HG03354 (cell line): Measurements from ENCODE around the gene GINS3.

Source experiments
- ATAC-seq: cut with Tn5 transposase; IDR thresholded peaks from one replicate; pipeline ENCODE4 v1.9.1; 2021; ENCODE audit warnings: mild to moderate bottlenecking; ENCODE audit not compliant: unreplicated experiment, poor library complexity, severe bottlenecking

The GINS3 gene

DNA sequence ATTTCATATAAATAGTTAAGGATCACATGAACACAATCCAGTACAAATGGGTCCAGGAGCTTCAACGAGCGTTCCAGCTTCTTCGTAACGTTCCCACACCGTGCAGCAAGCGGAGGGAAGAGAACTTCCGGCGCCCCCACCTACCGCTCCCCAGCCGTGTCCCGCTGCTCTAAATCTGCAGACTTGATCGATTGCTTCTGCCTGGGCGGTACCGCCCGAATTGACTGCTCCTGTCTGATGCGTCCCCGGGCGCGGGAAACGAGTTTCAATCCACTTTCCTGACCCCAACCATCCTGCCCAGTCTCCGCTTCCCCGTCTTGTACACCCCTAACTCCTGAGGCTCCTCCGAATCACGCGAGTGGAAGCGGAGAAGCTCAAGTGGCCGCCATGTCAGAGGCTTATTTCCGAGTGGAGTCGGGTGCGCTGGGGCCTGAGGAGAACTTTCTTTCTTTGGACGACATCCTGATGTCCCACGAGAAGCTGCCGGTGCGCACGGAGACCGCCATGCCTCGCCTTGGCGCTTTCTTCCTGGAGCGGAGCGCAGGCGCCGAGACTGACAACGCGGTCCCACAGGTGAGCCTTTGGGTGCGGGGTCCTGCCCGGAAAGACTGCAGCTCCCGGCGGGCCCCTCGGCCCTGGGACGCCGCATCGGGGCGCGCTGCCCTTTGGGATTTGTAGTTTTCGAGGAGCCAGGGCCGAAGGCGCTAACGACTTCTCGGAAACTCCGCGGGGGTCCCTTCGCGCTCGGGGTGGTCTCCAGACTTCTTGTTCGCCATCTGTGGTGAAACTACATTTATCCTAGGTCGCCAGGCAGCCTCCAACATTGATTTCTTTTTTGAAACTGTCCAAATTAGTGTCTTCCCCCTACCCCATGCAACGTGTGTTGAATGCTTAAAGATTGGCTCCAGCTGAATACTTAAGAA, at the start of gene GINS3:
TSS of gene GINS3 (plus strand) at position 257 of the 923 bp plus-strand sequence. CDS start at position 388, 131 bp downstream.
- peak; percentile 96 for ATAC-seq

DNA sequence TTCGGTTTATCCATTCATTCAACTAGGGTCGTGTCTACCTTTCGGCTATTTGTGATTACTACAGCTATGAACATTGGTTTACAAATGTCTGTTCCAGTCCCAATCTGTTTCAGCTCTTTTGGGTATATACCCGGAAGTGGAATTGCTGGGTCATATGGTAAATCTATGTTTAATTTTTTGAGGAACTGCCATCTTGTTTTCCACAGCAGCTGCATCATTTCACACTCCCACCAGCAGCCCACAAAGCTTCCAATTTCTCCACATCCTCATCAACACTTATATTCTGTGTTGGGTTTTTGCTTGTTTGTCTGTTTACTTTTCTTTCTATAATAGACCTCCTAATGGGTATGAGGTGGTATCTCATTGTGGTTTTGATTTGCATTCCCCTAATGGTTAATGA, 48.7 kb upstream of the GINS3 start:
- ATAC-seq, result no peak

DNA sequence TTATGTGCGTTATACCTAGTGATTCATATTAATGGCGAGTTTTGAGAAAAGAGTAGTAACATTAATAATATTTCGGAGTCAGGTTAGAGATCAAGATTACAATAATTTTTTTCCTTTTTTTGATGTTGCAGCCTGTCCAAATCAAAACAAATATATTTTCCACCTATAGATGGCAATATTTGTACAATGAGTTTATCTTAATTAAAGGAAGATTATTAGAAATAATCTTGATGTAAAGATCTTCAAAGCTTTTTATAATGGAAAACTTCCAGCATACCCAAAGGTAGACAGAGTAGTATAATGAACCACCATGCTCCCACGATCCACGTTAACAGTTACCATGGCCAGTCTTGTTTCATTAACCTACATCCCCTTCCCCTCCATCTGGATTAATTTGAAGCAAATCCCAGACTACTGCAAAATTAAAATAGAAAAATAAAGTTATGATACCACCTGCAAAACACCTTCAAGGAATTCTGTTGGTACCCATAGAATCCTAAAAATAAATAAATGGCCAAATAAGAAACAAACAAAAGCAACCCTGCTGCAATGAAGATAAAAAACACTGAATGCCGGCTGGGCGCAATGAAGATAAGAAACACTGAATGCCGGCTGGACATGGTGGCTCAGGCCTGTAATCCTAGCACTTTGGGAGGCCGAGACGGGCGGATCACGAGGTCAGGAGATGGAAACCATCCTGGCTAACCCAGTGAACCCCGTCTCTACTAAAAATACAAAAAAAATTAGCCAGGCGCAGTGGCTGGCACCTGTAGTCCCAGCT, 46.5 kb upstream of the GINS3 start:
- no peak for ATAC-seq

GRCh38 chr16:58346831-58347371, 45.4 kb upstream of the GINS3 start:
- ATAC-seq, result no peak

DNA sequence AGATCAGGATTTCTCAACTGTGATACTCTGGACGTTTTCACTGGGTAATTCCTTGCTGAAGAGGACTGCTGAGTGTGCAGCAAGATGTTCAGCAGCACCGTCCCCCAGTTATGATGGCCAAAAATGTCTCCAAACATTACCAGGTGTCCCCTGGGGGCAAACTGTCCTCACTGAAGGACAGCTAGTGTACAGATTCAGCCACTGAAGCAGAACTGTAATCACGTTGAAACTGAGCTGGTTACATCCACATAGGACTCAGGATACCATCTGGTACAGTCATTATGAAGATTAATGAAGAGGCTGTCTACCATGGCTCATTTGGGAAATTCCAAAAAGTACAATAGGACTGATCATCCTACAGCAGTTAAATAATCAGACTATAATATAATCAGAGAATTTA, 43.3 kb upstream of the GINS3 start:
- ATAC-seq, result no peak

DNA sequence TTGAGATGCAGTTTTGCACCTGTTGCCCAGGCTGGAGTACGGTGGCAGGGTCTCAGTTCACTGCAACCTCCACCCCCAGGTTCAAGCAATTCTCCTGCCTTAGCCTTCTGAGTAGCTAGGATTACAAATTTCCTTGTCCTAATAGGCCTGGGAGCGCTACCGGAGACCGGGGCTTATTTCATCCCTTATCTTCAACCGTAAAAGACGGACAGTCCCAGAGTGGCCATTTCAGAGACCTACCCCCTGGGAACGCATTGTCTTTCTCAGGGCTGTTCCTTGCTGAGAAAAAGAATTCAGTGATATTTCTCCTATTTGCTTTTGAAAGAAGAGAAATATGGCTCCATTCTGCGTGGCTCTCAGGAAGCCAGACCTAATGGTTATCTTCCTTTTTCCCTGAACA, 39.6 kb upstream of the GINS3 start:
- ATAC-seq, result no peak

GRCh38 chr16:58360041-58360634, 32.1 kb upstream of the GINS3 start:
- no peak for ATAC-seq

DNA sequence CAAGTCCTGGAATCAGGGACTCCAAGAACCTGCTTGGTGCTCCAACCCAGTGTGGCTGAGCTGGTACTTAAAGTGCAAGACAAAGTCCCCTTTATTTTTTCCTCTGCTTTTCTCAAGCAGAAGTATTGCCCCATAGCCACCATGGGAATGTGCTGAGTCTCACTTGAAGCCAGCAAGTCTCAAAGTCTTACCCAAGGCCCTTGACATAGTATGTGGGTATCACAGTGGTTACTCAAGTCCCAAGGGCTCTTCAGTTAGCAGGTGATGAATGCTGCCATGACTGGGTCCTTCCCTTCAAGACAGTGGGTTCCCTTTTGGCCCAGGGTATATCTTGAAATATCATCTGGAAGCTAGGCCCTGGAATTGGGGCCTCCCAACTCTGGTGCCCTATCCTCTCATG, 30.5 kb upstream of the GINS3 start:
- ATAC-seq, result no peak

DNA sequence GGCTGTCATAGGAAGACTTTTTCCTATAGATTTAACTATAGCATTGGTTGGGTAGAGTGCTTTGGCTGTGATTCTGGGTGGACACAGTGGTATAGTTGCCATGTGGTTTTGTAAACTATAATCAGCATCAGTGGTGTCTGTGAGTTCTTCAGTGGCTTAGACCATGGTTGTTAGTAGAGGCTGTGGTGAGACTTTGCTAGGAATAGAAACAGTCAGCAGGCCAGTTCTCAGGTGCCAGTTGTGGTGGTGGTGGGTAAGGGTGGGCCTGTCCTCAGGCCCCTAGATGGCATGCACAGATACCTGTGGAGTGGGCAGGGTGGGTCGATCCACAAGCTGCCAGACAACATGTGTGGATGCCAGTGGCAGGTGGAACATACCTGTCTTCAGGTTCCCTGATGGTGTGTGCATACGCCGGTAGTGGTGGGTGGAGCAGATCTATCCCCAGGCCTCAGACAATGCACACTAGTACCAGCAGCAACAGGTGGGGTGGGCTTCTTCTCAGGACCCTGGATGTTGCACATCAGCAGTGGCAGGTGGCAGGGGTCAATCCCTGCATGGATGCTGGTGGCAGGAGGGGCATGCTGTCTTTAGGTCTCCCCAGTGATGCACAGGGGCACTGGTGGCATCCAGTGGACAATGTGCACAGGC, 28.4 kb upstream of the GINS3 start:
- ATAC-seq, result no peak

GRCh38 chr16:58365623-58366022, 26.6 kb upstream of the GINS3 start:
- ATAC-seq, result no peak

DNA sequence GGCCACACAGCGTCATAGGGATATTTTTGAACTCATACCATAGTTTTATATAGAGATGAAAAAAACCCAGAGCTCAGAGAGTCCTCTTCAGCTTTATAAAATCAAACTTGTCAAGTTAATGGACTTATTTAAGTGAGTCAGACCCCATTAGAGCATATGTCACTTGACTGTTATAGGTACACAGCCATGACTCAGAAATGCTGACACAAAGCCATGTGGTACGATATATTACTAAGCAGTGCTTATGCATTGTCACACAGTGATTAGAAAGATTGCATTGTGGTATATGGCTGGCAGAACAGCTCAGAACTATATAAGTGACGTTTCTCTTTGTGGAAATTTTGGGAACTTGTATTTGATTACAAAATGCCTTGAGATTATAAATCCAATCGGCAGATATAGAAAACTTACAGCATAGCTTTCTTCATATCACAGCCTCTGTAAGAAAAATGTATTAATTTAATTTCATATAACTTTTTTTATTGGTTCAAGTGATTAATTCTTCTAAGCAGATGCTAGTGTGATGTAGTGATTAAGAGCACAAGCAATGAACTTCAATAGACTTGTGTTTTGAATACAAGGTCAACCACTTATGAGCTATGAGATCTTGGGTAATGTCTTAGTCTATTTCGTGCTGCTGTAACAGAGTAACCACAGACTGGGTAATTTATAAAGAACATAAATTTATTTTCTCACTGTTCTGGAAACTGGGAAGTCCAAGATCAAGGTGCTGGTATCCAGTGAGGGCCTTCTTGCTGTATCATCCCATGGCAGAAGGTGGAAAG, 25.8 kb upstream of the GINS3 start:
- ATAC-seq, result no peak

DNA sequence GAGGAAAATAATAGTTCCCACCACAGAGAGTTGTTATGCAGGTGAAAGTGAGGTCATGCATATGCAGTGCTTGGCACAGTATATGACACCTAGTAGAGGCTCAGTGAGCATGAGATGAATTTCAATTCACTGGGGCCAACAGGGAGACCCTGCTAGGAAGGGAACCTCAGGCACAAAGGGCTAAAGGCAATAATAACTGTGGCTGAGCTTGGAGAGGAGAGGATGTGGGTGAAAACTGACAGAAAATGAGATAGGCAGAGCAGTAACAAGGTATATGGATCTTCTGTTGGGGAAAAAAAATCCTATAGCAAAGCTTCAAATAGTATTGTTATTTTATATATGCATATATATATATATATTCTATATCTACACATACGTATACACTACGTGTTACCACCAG, 25.0 kb upstream of the GINS3 start:
- ATAC-seq, result no peak

- ATAC-seq, result no peak
Observed at GRCh38 chr16:58371841-58372240, 20.4 kb upstream of the GINS3 start.

DNA sequence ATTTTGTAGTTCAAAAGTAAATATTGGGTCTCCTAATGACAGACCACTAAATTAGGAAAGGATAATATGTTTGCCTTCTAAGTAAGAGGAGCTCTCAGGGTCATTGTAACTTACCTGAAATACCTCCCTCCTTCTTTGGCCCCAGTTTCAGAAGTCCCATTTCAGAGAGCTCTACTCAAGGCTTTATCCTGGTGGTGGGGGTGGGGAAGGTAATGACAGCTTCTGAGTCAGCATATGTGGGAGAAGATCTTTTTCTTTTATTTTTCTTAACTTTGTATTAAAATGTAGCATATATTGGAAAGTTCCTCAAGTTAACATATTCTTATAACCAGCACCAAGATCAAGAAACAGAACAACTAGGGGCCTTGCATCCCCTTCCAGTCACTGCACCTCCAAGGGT, 16.9 kb upstream of the GINS3 start:
- ATAC-seq, result no peak

GRCh38 chr16:58377932-58378331, 14.3 kb upstream of the GINS3 start:
- no peak for ATAC-seq

DNA sequence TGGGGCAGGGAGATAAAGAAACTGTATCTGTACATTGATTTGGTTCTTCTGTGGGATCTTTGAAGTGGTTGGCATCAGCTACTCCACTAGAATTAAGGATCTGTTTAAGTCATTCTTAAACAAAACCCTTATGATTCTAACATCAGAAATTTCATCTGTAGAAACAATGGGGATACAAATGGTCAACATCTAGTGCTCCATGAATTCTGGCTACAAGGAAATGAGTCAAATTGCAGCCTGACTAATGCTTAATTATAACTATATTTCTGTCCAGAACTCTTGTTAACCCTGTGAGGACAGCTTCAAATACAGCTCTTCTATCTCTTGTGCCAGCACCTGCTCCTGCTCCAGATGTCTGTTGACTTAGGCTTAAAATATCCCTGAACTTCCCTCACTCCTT, 13.9 kb upstream of the GINS3 start:
- no peak for ATAC-seq

DNA sequence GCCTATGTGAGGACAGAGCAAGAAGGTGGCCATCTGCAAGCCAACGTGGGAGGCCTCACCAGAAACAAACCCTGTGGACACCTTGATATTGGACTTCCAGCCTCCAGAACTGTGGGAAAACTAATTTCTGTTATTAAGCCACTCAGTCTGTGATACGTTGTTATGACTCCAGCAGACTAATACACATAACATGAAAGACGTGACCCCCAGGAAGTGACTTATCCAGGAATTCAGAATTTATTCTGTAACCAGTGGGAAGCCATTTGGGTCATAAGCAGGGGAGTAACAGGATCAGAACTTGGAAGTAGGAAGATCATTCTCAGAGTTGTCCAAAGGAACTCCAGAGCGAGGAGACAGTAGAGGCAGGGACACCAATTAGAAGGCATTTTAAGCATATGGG, 12.5 kb upstream of the GINS3 start:
- no peak for ATAC-seq

- no peak for ATAC-seq
Observed at GRCh38 chr16:58381661-58382060, 10.6 kb upstream of the GINS3 start.

DNA sequence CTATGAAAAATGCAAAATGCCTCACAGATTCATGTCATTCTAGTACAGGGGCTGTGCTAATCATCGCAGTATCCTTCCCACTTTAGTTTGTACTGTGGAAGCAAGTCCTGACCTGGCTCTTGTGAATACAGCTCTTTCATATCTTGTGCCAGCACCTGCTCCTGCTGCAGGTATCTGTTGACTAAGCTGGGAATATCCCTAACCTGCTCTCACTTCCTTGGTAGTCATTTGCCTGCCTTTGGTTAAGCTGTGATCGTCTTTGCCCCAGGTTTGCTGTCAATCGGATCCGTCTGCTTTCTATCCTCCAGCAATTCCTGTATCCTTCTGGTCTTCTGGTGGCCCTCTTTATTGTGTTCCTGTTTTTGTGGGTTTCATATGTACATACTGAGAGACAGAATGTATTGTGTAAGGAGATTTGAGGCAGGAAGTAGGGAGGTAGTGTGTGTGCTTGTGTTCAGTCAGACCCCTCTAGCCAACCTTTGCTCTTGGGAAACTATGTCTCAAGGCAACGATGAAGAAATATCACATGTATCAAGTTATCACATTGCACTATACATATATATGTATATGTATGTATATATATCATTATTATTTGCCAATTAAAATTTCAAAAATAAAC, 7.7 kb upstream of the GINS3 start:
- ATAC-seq, result no peak
